Measurements from ENCODE around the gene FAM200A. TPM values are rescaled to one million over a fixed set of nuclear protein-coding genes. Genes with fewer than 3 reads are reported as not detected.
A peak's percentile ranks its signal among the peaks of the same experiment; 100 is the strongest.
"Not testable (repeated sequence)": the region's sequence is repeated elsewhere in the genome, so short reads cannot be mapped to it uniquely, and the experiment has no call there.

Gene FAM200A
- total RNA-seq, 1 experiment from 2014 or later = 8.9 TPM

DNA sequence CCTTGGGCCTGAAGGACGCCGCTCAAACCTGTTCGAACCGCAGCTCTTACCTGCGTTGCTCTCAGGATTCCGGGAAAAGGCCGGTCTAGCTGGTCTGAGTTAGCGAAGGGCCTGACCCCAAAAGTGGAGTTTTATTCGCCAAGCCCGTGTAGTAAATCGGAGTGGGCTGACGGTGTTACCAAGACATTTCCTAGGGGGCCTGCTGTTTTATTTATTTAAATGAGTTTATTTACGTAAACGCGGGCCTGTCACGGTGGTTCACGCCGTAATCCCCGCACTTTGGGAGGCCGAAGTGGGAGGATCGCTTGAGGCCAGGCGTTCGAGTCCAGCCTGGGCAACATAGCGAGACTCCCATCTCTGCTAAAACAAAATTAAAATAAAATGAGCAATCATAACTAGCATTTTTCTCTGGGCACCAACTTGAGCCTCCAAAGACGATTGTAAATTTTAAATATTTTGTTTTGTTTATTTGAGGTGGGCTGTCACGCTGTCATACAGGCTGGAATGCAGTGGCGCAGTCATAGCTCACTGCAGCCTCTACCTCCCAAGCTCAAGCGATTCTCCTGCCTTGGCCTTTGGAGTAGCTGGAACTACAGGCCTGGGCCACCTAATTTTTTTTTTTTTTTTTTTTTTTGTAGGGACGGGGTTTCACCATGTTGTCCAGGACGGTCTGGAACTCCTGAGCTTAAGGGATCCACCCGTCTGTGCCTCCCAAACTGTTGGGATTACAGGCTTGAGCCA, 7.4 kb upstream of the FAM200A start:
- peak; percentile 25 for DNase-seq (ENCODE audit: low read depth)

DNA sequence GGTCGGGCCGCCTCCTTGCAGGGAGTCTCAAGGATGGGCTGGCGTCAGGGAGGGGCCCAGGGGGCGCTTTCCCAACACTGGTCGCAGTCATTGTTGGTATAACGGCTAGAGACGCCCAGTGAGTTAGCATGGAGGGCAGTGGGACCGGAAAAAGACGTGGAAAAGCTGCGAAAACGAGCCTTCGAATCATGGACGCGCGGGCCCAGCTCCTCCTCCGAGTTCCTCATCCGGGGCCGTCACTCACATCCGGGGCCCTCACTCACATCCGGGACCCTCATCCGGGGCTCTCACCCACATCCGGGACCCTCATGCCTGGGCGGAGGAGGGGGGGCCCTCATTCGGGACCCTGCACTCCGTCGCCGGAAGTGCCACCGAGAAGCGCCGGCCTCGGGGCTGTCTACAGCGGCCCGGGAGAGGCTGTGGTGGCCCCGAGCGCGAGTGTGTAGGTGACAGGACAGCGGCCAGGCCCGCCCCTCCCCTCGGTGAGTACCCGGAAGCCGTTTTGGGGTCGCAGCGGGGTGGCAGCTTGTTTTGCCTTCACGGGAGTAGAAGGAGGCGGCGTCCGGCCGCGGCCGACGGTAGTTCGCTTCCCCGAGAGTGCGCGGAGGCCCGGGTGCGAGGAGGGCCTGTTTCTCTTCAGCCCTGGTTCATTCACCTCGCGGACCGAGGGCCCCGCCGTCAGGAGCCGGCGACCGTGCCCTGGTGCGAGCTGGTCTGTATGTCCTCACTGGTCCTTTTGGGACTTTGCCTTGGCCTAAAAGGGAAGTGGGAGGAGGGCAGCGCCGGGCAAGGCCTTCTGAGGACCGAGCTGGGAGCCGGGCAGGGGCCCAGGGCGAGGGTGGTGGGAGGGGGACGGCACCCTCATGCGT, 6.6 kb upstream of the FAM200A start, which contains the start of gene ZNF655:
TSS of gene ZNF655 (plus strand) at position 337 of the 869 bp plus-strand sequence. CDS start 1,918 bp downstream, outside the sequence.
- DNase-seq (ENCODE audit: low read depth) = peak; percentile 87

DNA sequence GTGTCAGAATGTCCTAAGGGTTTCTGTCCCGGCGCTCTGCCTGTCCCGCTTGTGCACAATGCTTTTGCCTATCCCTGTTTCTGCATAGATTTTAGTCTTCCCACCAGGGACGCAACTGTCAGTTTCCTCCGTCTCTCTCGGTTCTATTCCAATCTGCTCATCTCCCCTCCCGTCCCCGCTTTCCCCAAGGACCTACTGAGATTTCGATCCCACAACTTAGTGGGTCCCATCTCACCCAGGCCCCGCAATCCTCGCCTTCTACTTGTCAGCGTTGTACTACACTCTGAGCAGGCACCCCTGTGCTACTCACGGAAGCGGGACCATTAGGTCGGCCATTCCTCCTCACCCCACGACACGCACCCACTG, 6.0 kb upstream of the FAM200A start:
- DNase-seq (ENCODE audit: low read depth) = no peak

DNA sequence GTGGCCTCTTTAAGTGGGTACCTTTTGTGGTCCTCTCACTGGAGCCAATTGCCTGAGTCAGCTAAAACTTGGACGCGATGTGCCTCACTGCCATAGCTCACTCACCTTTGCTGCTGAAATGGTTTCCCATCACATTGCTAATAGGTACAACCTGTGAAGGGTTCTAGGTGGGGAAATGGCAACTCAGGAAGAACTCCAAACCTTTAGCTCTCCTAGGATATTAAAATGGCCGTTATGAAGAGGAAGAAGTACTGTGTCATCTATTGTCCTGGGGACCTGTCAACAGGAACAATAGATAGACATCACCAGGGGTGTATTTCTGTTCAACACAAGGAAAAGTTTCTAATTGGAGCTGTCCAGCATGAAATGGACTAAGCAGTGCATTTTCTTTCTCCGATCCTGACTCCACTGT, 5.3 kb upstream of the FAM200A start:
- DNase-seq (ENCODE audit: low read depth) = no peak

DNA sequence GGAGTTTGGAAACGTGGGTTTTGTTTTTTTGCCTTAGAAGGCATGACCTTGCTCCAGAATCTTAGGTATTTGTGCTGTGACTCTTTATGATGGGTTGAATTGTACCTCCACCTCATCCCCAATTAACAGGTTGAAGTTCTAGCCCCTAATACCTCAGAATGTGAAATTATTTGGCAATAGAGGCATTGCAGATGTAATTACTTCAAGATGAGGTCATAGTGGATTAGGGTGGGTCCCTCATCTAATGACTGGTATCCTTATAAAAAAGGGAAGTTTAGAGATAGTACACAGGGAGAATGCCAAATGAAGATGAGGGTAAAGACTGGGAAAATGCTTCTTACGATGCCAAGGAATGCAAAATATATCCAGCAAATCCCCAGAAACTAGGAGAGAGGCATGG, 3.0 kb upstream of the FAM200A start:
- no peak for DNase-seq (ENCODE audit: low read depth)

DNA sequence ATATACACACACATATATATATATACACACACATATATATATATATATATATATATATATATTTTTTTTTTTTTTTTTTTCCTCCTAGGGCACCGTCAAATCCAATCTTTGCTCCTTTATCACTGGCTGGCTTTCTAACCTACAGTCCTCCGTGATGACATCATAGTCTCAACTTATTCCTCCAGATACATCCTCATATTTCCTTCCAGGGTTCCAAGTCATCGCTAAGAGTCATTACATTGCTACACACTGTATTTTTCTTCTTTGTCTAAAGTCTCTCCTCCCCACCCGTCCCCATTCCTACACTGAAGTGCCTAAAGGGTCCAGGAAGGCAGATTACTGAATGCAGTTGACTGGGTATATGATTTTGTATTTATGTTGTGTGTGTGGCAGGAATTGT, 1.1 kb upstream of the FAM200A start:
- no peak for DNase-seq (ENCODE audit: low read depth)

DNA sequence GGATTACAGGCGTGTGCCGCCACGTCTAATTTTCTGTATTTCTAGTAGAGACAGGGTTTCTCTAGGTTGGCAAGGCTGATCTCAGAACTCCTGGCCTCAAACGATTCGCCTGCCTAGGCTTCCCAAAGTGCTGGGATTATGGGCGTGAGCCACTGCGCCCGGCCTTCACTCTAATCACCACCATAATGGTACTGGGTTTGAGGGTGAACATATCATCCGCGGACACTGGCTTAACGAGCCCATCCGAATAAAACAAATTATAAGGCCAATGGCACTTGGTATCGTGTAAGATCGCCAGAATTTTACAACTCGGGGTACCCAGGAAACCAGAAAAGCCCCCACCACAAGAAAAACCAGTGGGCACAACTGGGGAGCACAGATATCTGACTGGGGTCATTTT, 580 bp downstream of the FAM200A start:
- no peak for DNase-seq (ENCODE audit: low read depth)

DNA sequence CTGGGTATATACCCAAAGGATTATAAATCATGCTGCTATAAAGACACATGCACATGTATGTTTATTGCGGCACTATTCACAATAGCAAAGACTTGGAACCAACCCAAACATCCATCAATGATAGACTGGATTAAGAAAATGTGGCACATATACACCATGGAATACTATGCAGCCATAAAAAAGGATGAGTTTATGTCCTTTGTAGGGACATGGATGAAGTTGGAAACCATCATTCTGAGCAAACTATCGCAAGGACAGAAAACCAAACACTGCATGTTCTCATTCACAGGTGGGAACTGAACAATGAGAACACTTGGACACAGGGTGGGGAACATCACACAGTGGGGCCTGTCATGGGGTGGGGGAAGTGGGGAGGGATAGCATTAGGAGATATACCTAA, 2.4 kb downstream of the FAM200A start:
- DNase-seq (ENCODE audit: low read depth) = not testable (repeated sequence)

DNA sequence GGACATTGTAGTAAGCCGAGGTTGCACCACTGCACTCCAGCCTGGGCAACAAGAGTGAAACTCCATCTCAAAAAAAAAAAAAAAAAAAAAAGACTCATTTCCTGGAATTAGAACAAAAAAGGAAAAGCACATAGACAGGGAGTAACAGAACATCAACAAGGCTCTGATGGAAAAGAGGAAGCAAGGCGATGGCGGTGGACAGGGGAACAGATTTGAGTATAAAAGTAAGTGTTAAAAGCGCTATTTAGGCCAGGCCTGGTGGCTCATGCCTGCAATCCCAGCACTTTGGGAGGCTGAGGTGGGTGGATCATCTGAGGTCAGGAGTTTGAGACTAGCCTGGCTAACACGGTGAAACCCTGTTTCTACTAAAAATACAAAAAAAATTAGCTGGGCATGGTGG, 6.6 kb downstream of the FAM200A start:
- DNase-seq (ENCODE audit: low read depth) = not testable (repeated sequence)

DNA sequence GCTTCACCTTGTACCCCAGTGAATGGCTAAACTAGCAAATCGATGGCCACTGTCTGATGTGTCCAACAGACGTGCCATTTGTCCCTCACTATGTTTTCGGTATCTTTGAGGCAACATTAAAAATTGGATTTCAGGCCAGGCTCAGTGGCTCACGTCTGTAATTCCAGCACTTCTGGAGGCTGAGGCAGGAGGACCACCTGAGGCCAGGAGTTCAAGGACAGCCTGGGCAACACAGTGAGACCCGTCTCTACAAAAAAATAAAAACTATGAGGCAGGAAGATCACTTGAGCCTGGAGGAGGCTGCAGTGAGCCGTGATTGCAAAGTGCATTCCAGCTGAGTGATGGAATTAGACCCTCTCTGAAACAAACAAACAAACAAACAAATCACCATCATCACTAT, 8.0 kb downstream of the FAM200A start:
- DNase-seq (ENCODE audit: low read depth) = no peak

DNA sequence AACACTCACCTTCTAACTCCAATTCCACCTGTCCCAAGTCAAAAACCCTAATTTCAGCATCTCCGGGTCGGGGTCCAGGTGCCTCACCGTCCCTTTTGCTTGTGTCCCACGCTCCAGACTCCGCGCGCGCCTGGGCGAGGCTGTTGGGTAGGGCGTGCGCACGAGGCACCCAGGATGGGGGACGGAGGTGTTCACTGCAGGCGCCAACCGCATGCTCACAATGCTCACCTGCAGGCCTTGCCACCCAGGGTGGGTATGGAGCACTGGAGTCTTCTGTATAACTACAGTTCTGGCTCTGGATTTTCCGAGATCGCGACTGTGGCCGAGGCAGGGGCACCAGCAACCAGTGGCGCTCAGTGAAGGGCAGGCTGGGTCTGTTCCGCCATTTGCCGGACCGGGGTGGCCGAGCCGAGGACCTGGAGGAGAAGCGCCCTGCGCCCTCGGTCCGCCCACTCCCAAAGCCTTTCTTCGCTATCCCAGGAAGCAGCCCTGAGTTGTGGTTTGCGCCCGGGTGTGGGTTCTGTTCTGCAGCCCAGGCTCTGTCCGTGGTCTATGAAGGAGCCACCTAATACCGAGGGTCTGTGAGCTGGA, 8.7 kb downstream of the FAM200A start:
- no peak for DNase-seq (ENCODE audit: low read depth)

DNA sequence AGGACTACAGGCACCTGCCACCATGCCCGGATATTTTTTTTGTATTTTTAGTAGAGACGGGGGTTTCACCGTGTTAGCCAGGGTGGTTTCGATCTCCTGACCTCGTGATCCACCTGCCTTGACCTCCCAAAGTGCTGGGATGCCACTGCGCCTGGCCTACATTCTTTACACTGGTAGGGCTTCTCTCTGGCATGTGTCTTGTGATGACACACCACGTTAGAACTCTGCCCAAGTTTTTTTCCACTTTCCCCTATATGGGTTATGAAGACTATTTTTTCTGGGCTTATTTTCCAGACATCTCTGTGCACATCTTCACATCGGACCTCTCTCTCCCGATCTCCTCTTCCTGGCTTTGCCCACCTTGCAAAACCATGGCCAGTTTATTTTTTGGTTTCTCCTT, 10.7 kb downstream of the FAM200A start:
- no peak for DNase-seq (ENCODE audit: low read depth)

DNA sequence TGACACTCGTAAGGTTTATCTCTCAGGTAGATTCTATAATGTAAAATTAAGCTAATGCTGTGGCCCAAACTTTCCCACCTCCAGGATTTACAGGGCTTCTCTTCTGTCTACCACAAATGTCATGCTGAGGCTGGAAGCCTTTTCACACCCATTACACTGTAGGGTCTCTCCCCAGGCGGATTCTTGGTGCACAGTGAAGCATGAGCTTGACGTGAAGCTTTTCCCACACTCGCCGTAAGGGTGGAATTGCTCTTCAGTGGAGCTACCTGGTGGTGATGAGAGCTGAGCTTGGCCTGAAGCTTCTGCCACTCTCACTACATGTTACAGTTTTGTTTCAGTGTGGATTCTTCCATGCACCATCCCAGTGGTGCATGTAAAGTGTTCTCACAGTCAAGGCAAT, 11.4 kb downstream of the FAM200A start:
- DNase-seq (ENCODE audit: low read depth) = no peak

DNA sequence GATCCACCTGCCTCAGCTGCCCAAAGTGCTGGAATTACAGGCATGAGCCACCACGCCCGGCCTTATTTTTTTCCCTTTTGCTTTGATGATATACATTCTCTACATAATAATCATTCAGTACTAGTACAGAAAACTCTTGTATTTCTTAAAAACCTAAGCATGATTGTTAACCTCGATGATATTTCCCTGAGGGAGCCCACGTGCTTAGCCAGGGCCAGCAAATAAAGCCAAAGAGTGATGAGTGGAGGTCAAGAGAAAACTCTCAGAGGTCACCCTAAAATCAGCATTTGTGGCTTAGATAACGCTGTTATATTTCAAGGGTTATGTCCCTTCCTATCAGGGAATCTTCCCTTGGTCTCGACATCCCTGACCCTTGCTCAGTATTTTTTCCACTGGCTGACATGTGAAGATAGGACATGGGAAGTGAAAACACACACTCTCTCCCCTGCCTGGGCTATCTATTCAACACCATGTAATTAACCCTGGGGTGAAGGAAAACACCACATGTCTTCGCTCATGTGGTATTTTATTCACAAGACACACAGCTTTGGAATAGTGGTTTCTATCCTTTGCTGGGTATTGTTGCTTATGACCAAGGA, 12.6 kb downstream of the FAM200A start:
- DNase-seq (ENCODE audit: low read depth) = no peak

DNA sequence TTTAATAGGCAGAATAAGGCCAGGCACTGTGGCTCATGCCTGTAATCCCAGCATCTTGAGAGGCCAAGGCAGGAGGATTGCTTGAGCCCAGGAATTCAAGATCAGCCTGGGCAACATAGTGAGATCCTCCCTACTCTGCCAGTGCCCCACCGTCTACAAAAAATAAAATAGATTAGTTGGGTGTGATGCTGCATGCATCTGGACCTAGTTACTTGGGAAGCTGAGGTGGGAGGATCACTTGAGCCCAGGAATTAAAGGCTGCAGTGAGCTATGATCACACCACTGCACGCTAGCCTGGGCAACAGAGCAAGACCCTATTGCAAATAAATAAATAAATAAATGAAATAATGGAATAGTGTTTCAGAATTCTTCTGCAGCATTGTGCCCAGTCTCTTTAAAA, 16.2 kb downstream of the FAM200A start:
- no peak for DNase-seq (ENCODE audit: low read depth)

DNA sequence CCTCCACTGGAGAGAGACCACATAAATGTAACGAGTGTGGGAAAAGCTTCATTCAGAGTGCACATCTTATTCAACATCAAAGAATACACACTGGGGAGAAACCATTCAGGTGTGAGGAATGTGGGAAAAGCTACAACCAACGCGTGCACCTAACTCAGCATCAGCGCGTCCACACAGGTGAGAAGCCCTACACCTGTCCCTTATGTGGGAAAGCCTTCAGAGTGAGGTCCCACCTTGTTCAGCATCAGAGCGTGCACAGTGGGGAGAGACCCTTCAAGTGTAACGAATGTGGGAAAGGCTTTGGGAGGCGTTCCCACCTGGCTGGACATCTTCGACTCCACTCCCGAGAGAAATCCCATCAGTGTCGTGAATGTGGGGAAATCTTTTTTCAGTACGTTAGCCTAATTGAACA, 20.6 kb downstream of the FAM200A start:
- DNase-seq (ENCODE audit: low read depth) = no peak

DNA sequence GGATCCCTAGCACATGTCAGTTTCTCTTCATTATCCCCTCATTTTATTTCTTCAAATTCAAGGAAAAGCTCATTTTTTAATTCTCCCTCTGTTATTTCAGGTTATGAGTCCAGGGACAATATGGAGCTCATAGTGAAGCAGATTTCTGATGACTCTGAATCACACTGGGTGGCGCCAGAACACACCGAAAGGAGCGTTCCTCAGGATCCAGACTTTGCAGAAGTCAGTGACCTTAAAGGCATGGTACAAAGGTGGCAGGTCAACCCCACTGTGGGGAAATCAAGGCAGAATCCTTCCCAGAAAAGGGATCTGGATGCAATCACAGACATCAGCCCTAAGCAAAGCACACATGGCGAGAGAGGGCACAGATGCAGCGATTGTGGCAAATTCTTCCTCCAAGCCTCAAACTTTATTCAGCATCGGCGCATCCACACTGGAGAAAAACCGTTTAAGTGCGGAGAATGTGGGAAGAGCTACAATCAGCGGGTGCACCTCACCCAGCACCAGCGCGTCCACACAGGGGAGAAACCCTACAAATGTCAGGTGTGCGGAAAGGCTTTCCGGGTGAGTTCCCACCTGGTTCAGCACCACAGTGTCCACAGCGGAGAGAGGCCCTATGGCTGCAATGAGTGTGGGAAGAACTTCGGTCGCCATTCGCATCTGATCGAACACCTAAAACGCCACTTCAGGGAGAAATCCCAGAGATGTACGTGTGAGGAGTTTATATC, 26.0 kb downstream of the FAM200A start:
- DNase-seq (ENCODE audit: low read depth) = no peak

DNA sequence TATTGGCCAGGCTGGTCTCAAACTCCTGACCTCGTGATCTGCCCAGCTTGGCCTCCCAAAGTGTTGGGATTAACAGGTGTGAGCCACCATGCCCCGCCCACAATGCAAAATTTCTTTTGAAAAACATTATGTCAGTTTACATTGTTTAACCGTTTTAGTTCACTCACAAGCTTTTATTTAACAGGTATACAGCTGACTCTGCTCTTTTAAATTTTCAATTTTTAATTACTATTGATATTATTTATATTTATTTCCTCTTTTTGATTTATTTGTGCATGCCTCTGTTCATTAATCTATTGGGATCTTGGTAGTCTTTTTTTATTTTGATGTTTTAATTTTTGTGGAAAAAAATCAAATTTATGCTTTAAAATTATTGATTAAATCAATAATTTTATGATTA, 30.5 kb downstream of the FAM200A start:
- no peak for DNase-seq (ENCODE audit: low read depth)

DNA sequence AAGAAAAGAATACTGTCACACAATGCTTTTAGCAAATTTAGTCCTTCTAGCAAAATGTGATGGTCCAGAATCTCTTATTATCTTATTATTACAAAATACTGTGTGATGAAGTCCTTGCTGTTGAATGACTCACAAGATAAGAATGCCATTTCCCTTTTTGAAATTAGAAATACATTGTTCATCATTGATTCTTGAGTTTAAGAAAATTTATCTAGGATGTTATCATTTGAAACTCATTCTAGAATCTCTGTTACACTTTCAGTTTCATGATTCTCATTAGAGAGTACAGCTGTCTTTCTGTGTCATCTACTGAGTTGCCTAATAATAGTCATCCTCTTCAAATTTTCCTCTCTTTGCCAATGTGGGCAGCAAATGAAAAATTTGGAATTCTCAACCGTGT, 37.9 kb downstream of the FAM200A start:
- DNase-seq (ENCODE audit: low read depth) = no peak

DNA sequence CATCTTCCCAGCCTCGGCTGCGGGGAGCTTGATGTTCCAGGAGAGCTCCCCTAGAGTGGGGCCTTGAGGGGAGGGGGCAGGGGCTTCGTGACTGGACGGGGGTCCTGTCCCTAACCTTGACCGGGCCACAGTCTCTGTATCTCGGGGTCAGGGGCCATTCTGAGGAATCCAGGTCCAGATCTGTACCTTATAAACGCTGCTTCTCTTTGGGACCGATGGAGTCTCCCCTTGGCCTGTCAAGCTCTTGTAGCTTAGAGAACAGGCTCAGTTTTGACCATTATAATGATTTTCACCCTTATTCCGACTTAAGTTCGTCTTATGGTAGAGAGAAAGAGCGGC, 46.6 kb downstream of the FAM200A start:
- no peak for DNase-seq (ENCODE audit: low read depth)

DNA sequence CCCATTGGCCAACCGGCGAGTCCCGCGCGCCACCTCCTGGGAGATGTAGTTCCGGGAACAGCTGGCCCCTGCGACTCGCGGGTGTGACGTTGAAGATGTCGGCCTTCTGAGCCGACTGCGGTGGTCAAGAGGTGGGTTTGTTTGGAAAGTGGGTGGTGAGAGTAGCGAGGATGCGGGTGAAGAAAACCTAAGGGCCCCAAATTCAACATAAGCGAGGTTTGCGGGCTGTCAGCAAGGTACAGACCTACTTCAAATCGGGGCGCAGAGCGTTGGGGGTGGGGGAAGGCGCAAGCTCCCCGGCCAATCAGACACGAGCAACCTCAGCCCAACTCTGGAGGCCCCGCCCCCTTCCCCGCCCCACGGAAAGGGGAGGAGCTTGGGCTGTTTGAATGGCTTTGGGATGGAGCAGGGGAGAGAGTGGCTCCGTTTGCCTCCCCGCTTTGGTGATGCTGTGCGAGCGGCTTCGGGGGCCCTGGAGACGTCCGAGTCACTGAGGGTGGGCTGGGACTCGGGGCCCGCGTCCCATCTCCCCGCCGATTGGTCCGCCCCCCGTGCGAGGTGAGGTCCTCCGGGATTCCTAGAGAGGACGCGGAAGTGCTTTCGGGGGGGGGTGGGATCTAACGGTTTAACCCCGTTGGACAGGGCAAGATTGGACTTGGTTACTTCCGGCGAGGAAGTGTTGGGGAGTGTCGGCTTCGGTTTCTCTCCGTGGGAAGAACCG, 47.2 kb downstream of the FAM200A start, which contains the start of gene ZKSCAN5:
TSS of gene ZKSCAN5 (plus strand) at position 60 of the 721 bp plus-strand sequence. CDS start 1,383 bp downstream, outside the sequence.
- DNase-seq (ENCODE audit: low read depth) = peak; percentile 96

Data from HT1080 (cell line).